8988T (cell line): ENCODE results near the gene TMEM247.
A peak's percentile ranks its signal among the peaks of the same experiment; 100 is the strongest.
"Not testable (repeated sequence)": the region's sequence is repeated elsewhere in the genome, so short reads cannot be mapped to it uniquely, and the experiment has no call there.

Experiments used
- DNase-seq: peaks from one replicate; pipeline ENCODE4 v3.0.0; 2011

The TMEM247 gene

DNA sequence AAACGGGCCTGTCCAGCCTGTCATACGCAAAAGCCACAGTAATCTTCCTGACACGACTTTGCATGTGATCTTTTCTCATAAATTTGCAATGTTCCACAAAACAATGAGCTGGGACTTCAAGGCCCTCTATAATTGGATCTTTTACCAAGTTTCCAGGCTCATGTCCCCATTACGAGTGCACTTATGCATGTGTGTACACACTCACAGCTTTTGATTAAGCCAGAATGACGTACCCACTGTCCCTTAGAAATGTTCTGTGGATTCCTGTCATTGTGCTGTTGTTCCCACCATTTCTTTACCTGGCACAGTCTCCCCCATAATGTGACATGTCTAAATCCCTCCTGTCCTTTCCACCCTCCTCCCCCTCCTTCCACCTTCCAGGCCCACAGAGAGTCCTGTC lies 19.7 kb upstream of the TMEM247 start:
- no peak for DNase-seq

DNA sequence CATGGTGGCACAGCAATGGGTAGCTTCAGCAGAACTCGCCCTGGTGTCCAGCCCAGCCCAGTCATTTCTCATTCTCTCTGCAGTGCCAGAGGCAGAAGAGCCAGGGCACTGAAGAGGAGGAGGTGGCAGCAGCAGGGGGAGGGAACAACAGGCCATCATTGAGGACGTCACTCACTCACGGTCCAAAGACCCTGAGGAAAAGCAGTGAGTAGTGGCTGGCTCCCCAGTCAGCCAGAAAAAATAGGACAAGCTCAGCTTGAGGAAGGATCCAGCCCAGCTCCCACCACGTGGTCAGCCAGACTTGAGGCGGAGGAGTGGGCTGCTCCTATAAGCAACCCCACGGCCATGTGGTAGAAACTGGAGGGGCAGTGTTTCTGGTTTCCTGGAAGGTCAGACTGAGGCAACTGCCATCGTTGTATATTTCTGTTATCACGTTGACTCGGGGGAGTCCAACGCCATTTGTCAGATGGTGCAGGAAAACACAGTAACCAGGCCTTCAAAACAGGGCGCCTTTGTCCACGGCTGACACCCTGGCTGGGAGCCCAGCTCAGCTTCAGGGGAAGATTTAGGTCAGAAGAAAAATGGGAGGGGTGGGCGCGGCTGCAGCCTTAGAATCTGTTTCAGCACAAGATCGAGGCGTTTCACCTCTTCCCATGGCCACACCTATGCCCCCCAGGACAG lies 19.0 kb upstream of the TMEM247 start:
- no peak for DNase-seq

DNA sequence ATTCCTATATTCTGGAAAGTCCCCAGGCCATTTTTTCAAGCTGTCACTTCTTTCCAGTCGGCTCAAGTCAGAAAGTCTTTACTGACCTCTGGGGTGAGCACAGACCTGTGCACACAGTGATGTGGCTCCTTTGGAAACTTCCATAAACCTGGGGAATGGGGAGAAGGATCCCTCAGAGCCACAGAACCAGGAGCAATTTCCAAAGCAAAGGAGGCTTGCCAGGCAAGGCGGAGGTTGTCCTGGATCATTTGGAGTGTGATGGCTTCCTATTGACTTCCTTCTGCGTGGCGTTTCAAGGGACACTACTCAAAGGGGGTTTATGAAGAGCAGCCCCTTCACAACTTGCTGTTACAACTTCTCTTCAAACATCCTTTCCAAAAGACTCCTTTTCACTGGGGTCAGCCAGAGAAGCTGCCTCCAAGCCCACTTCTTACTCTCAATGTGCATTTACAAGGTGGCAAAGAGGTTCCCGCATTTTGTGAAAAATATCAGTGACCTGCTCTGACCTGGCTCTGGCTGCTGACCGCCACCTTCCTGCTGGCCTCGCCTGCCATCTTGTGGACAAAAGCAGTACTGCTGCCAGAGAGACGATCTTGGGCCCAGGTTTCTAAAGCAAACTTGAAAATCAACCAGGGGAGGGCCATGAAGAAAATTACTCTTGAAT lies 18.2 kb upstream of the TMEM247 start:
- peak; percentile 49 for DNase-seq

DNA sequence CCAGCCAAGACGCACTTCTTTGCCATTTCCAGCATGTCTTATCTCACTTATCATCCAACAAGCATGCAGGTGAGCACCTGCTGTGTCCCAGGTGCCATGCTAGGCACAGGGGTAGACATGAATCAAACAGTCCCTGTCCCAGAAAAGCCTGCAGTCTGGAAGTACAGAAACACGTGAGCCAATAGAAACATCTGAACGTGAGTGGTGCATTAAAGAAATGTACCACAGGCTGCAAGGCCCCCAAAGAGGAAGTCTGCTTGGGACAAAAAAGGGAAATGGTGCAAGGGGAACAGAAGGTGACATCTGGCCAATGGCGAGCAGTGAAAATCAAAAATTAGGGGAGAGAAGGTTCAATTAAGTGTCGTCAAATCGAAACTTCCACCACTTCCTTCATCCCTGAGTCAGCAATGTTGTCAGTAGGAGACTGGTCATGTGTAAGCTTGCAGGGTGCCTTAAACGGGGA lies 17.6 kb upstream of the TMEM247 start:
- no peak for DNase-seq

DNA sequence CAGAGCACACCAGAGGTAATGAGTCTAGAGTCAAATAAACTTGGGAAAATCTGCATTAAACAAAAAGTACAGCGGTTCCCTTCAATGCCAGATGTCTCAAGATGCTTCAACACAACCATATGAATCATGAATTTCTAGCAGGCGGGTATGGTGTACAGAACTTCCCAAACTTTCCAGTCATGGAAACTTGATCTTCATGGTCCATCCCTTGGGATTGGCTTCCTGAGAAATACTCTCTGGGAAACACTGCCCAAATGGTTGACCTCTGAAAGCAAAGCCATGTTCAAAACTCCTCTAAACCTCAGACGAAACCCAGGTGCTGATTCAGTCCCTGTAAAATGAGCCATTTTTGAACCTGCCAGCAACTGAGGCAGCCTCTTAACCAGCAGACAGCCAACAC lies 16.4 kb upstream of the TMEM247 start:
- DNase-seq = no peak

DNA sequence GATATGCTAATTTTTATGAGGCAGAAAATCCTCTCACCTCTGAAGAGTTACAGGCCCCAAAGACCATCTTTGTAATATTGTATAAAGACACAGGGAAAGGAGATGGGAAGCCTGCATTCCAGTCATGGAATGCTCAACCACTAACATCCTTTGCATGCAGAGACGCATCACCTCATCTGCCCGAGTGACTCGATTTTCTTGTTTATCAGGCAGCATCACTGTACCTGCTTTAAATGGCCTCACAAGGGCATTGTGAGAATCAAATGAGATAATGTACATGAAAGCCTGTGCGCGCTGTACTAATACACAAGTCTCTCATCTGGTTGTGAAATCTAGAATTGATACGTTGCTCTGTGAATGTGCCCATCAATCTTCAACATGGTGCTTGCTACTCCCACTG lies 10.2 kb upstream of the TMEM247 start:
- DNase-seq = no peak

DNA sequence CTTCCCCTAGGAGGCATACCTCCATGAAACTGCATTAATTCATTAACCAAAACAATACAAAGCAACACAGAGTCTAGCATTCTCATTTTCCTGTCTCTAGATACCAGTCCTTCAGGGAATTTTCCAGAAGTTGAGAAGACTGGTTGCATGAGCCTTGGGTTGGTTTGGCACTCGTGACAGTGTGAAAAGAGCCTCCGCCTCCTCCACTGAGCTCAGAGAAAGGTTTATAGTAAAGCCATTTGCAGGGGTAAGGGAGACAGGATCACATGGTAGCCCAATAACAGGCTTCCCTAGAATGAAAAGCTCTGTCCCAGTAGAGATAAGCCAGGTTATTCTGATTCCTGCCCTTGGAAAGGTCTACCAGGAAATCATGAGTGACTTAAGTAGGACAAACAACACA lies 9.7 kb upstream of the TMEM247 start:
- DNase-seq = no peak

DNA sequence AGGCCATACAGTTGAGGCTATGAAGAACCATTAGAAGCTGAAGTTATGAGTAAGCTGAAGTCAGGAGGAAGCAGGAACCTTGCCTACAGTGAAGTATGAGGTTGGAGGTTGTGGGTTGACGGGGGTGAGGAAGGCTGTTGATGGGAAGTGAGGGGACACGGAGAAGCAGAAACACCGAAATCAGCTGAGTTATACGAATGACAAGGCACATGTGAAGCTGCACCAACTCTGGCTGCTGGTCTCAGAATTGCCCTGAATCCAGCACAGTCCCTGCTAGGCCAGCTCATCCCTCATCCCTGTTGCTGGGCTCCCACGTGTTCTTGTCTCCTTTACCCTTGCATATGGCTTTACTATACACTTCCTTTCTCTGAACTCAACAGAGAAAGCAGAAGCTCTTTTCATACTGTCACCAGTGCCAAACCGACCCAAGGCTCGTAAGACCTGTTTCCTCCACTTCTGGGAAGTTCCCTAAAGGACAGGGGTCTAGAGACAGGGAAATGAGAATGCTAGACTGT lies 9.2 kb upstream of the TMEM247 start:
- DNase-seq = no peak

DNA sequence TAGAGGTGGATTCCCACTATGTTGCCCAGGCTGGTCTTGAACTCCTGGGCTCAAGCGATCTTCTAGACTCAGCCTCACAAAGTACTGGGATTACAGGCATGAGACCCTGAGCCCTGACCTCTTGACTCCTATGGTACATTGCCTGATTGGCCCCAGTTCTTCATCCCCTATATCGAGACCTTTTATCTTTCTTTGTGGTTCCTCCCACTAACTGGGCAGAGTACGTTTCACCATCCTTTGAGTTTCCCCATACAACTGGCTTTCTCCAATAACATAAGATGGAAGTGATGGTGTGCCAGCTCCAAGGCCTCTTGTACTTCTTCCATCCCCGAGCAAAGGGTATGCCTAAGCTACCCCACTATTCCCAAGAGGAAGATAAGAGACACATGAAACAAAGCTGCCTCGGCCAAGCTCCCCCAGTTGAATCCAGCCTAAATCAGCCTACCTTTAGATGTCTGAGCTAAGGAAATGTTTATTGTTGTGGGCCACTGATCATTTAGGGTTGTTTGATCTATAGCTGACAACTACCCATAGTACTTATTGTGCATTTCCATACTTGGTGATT lies 8.3 kb upstream of the TMEM247 start:
- DNase-seq = no peak

DNA sequence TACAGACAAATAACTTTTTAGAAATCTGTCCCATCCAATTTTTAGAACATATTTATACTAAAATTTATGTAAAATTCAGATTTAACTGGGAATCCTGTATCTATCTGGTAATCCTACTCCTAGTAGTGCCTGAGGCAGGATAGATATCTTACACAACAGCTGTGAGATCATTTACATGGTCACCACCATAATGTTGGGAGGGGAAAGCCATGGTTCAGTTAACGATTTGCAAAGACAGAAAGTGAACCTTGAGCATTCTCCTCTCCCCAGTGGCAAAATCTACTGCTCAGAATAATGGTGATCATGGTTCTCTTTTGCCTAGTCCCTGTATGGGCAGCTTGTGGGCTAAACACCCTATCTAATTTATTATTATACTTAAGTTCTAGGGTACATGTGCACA lies 7.7 kb upstream of the TMEM247 start:
- DNase-seq = no peak

DNA sequence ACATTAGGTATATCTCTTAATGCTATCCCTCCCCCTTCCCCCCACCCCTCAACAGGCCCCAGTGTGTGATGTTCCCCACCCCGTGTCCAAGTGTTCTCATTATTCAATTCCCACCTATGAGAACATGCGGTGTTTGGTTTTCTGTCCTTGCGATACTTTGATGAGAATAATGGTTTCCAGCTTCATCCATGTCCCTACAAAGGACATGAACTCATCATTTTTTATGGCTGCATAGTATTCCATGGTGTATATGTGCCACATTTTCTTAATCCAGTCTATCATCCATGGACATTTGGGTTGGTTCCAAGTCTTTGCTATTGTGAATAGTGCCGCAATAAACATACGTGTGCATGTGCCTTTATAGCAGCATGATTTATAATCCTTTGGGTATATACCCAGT lies 7.2 kb upstream of the TMEM247 start:
- DNase-seq = not testable (repeated sequence)

DNA sequence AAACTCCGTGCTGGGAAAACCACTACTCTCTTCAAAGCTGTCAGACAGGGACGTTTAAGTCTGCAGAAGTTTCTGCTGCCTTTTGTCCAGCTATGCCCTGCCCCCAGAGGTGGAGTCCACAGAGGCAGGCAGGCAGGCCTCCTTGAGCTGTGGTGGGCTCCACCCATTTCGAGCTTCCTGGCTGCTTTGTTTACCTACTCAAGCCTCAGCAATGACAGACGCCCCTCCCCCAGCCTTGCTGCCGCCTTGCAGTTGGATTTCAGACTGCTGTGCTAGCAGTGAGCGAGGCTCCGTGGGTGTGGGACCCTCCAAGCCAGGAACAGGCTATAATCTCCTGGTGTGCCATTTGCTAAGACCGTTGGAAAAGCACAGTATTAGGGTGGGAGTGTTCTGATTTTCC lies 1.9 kb upstream of the TMEM247 start:
- not testable (repeated sequence) for DNase-seq

DNA sequence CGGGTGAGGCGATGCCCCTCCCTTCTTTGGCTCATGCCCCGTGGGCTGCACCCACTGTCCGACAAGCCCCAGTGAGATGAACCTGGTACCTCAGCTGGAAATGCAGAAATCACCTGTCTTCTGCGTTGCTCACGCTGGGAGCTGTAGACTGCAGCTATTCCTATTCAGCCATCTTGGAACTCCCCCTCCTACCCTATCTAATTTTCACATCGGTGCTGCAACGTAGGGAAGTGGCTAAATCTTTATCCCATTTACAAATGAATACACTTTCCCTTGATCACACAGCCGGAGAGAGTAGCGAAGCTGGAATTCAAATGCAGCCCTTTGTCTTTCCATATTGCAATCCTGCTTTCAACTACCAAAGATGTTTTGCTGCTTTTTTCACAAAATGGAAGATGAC lies 1.4 kb upstream of the TMEM247 start:
- DNase-seq = no peak

DNA sequence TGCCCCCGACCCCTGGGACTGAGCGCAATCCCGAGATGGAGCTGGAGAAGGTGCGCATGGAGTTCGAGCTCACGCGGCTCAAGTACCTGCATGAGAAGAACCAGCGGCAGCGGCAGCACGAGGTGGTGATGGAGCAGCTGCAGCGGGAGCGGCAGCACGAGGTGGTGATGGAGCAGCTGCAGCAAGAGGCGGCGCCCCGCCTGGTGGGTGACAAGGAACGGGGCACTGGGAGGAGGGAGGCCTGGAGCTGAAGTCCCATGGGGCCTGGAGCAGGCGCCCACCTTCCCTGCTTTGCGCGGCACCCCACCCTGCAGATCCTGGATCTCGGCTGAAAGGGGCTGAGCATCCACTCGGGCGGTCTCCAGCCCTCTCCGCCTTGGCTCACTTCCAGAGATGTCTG lies 1.2 kb downstream of the TMEM247 start:
- no peak for DNase-seq

DNA sequence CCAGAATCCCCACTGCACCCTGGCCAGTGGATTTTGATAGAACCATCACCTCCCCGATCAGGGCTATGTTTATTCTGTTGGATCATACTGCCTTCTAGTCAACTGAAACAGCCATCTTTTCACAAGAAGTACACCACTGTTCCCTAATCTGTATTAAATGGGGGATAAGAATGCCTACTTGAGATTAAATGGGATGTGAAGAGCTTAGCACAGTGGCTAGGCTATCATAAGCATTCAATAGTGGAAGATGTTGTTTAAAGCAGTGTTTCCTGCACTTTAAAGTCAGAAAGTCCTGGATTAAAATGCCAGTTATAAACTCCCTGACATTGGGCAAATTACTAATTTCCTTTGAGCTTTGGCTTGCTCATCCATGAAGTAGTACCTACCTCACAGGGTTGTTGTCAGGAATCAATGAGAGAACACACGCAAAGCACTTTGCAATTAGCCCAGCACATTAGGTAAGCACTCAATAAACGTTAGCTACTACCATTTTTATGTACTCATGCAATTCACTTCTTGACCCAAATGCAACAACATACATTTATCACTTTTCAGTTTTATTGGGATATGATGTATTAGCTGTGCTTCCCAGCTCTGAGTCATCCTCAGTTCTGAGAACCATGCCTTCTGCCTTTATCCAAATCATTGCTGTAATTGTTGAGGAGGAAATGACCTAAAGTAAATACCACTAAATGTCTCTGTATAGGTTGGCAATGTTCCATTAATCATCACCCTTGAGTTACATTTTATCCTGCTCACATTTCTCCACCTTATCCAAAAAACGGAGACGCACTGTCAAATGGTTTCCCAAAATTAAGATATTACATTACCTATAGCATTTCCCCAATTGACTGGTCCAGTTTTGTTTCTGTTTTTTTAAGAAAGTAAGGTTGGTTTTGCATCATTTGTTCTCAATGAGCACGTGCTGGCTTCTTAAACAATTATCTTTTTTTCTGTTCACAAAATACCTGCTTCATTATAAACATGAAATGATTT lies 2.1 kb downstream of the TMEM247 start:
- DNase-seq = no peak

DNA sequence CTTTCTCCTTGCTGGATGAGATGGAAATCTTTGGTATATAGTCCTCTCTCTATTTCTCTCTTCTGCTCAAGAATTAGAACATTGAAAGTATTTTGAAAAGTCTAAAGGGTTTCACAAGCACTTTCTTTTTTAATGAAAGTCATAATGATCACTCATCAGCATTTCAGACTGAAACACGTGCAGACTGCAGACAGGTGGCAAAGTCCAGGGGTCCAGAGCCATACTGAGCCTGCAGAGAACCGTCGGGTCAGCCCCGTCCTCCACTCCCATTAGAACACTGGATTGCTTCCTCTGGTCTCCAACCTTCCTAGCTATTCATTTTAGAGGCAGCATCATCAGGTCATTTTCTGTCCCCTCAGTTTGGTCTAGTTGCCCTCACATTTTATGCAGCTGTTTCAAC lies 3.1 kb downstream of the TMEM247 start:
- DNase-seq = no peak

DNA sequence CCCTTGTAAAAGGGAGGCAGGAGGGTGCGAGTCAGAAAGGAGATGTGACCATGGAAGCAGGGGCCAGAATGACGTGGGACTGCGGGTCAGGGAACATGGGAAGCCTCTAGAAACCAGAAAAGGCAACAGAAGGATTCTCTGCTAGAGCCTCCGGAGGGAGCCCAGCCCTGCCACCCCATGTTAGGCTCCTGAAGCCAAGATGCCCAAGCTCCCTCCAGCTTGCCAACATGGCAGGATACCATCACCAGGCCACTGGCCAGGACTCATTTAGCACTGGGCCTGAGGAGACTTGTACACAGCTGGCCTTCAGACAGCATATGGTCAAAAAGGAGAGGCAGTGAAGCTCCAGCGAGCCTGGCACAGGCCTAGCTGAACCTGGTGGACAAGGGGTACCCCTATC lies 5.6 kb downstream of the TMEM247 start:
- DNase-seq = no peak

DNA sequence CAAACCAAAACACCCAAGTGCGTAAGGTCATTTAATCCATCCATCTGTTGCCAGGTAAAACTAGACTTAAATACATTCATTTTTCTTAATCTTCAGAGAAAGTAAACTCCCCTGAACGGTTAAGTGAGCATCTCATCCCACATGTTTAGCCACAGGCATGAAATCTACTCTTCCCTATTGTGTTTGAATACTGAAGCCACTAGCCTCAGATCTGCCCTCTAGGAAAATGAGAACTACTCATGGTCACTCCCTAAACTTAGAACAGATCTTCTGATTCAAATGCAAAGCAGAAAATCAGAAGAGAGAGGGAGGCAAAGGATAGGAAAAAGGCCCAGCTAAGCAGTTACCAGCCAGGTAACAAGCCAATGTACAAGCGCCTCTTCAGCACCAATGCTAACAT lies 7.1 kb downstream of the TMEM247 start:
- no peak for DNase-seq

DNA sequence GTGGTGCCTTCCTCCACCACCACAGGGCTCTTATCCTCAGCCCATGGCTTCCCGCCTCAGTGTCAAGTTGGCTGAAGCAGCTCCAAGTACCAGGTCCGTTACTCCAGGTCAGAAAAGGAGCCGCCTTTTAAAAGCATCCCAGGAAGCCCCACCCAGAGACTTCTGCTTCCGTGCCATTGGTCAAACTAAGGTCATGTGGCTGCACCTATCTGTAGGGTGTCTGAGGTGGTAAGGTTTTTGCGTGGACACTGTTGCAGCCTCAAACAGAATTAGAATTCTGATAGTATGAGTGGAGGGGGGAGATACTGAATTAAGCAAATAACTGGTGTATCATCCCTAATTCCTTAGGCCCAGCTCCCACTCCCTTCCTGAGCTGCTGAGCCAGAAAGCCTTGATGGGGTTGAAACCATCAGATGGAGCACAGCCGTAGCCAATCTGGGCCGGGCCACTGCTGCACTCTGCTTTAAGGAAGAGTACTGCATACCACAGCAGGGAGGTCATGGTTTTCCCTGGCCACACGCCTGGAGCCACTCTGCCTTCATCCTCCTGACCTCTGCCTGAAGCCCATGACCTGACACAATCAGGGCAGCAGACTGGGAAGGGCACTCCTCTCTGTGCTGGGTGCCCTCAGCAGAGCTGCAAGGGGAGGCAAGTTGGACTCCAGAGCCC lies 8.4 kb downstream of the TMEM247 start:
- DNase-seq = no peak

DNA sequence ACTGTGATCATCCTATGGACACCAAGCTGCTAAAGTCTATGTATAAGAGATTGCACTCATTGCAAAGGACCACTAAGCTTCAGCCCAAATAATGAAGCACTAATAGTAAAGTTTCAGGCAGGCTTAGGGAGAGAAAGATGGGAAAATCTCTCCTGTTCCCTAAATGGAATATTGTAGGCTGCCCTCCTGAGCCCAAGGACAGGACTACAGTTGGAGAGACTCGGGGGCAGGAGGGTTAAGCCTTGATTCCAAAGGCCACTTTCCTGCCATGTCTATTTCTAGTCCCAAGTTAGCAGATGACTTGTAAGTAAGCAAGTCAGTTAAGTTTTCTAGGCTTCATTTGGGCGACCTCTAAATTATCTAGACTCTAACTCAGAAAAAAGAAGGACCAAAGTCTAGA lies 9.0 kb downstream of the TMEM247 start:
- no peak for DNase-seq

DNA sequence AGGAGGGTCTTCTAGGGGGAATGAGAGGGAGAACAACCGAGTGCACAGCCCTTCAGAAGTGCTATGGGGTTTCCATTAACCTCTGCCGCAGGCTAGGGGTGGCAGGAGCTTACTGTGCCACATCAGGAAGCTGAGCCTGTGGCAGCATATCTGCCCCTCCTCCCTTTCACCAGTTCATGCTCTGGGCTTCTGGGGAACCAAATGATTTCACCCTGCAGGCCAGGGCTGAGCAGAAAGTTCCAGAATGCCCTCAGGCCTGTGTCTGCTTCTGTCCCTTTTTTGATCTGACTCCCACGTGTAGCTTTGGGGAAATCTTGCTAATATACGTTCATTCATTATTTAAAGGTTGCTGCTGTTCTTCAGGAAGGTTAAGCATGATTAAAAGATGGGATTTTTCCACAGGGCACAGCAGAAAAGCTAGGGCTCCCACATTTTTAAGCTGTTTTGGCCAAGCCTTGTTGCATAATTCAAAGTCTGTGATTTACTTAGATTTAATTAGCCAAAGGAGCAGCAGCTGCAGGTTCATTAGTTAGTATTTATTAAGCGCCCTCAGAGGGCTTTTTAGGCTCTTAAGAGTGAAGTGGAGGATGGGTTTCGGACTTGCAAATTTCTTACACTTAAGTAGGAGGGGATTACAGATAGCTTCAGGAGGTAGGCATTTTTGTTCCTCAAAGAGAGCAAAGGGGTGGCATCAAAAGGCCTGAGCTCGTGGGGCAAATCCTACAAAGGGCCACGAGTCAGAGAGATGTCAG lies 10.2 kb downstream of the TMEM247 start:
- no peak for DNase-seq
